ENCODE results near the gene FOXK1.

The FOXK1 gene

GRCh38 chr7:4765776-4766490 is 83.8 kb downstream of the FOXK1 start:
- DNase-seq (ENCODE audit: low read depth) = no peak

GRCh38 chr7:4766666-4767519 is 84.8 kb downstream of the FOXK1 start:
- no peak for DNase-seq (ENCODE audit: low read depth)

- no peak for DNase-seq (ENCODE audit: low read depth)
Measured at GRCh38 chr7:4768597-4769569, 86.8 kb downstream of the FOXK1 start.

- DNase-seq (ENCODE audit: low read depth) = no peak
Measured at GRCh38 chr7:4769761-4770160, 87.7 kb downstream of the FOXK1 start.

GRCh38 chr7:4770886-4771285 is 88.8 kb downstream of the FOXK1 start:
- no peak for DNase-seq (ENCODE audit: low read depth)

- DNase-seq (ENCODE audit: low read depth) = no peak
Measured at GRCh38 chr7:4771737-4772136, 89.6 kb downstream of the FOXK1 start.

GRCh38 chr7:4772306-4772705 is 90.2 kb downstream of the FOXK1 start:
- no peak for DNase-seq (ENCODE audit: low read depth)

GRCh38 chr7:4774007-4774406 is 91.9 kb downstream of the FOXK1 start:
- no peak for DNase-seq (ENCODE audit: low read depth)

- DNase-seq (ENCODE audit: low read depth) = no peak
Measured at GRCh38 chr7:4774658-4775249, 92.7 kb downstream of the FOXK1 start.

GRCh38 chr7:4775250-4775847 is 93.3 kb downstream of the FOXK1 start, which contains the start of gene AP5Z1:
AP5Z1 (plus strand) TSS chr7:4775623; CDS start chr7:4775716, 93 bp downstream.
- DNase-seq (ENCODE audit: low read depth) = peak; percentile 92

- peak; percentile 28 for DNase-seq (ENCODE audit: low read depth)
Measured at GRCh38 chr7:4775848-4776623, 93.9 kb downstream of the FOXK1 start.

GRCh38 chr7:4779118-4779517 is 97.0 kb downstream of the FOXK1 start:
- no peak for DNase-seq (ENCODE audit: low read depth)

- no peak for DNase-seq (ENCODE audit: low read depth)
Measured at GRCh38 chr7:4781366-4782069, 99.4 kb downstream of the FOXK1 start.

GRCh38 chr7:4782333-4783291 is 100.5 kb downstream of the FOXK1 start:
- DNase-seq (ENCODE audit: low read depth) = no peak

GRCh38 chr7:4783292-4783652 is 101.2 kb downstream of the FOXK1 start:
- DNase-seq (ENCODE audit: low read depth) = no peak

- no peak for DNase-seq (ENCODE audit: low read depth)
Measured at GRCh38 chr7:4783762-4784351, 101.8 kb downstream of the FOXK1 start.

- DNase-seq (ENCODE audit: low read depth) = no peak
Measured at GRCh38 chr7:4784799-4785198, 102.7 kb downstream of the FOXK1 start.

GRCh38 chr7:4785371-4785770 is 103.3 kb downstream of the FOXK1 start:
- DNase-seq (ENCODE audit: low read depth) = no peak

Data from activated T-helper 1 cell treated with Interleukin-2 at 50 U/mL for 16 hours (primary cell).